ENCODE data around the gene NFATC4. TPM values are rescaled to one million over a fixed set of nuclear protein-coding genes. Genes with fewer than 3 reads are reported as not detected.
A peak's percentile ranks its signal among the peaks of the same experiment; 100 is the strongest.

NFATC4 gene
- total RNA-seq: 100 to 1,000 TPM in 2 of 4 donors, 10 to 100 TPM in 2; 58.6 to 132 (median 99.1) TPM

- TF ChIP-seq, protein P1, sequence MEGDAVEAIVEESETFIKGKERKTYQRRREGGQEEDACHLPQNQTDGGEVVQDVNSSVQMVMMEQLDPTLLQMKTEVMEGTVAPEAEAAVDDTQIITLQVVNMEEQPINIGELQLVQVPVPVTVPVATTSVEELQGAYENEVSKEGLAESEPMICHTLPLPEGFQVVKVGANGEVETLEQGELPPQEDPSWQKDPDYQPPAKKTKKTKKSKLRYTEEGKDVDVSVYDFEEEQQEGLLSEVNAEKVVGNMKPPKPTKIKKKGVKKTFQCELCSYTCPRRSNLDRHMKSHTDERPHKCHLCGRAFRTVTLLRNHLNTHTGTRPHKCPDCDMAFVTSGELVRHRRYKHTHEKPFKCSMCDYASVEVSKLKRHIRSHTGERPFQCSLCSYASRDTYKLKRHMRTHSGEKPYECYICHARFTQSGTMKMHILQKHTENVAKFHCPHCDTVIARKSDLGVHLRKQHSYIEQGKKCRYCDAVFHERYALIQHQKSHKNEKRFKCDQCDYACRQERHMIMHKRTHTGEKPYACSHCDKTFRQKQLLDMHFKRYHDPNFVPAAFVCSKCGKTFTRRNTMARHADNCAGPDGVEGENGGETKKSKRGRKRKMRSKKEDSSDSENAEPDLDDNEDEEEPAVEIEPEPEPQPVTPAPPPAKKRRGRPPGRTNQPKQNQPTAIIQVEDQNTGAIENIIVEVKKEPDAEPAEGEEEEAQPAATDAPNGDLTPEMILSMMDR (IDR thresholded peaks at IDR 0.05): no peak
- TF ChIP-seq POLR2A (IDR thresholded peaks at IDR 0.05) (peak in 1 of 2 donors; percentile 18), EP300 (IDR thresholded peaks at IDR 0.05) (peak in 1 of 2 donors; percentile 35)
- peaks cover 0 to 12% (median 0%) of the 10 kb centered on the region in 3 donors for H3K36me3 ChIP-seq
- no peaks in the 10 kb centered on the region for H3K9me3 ChIP-seq
- no peaks in the 10 kb centered on the region for H3K27me3 ChIP-seq
- peak within 1 kb of the TSS; percentile 86 to 94 (median 90) for H3K27ac ChIP-seq
- peaks cover 0 to 51% (median 11%) of the 10 kb centered on the region in 4 donors for H3K4me1 ChIP-seq
- WGBS, 2 donors: 1 to 7% methylated on average over 18 to 21 of the region's 21 CpGs
- DNase-seq (ENCODE audit: low spot score in 2 of 2): peak; percentile 63 to 91
- peak within 1 kb of the TSS; percentile 45 to 63 (median 52) for H3K4me3 ChIP-seq
Observed at GRCh38 chr14:24367514-24368211, at the start of gene NFATC4. Gene NFATC4 (plus strand): TSS chr14:24368184. CDS start chr14:24368341, 157 bp downstream.

DNA sequence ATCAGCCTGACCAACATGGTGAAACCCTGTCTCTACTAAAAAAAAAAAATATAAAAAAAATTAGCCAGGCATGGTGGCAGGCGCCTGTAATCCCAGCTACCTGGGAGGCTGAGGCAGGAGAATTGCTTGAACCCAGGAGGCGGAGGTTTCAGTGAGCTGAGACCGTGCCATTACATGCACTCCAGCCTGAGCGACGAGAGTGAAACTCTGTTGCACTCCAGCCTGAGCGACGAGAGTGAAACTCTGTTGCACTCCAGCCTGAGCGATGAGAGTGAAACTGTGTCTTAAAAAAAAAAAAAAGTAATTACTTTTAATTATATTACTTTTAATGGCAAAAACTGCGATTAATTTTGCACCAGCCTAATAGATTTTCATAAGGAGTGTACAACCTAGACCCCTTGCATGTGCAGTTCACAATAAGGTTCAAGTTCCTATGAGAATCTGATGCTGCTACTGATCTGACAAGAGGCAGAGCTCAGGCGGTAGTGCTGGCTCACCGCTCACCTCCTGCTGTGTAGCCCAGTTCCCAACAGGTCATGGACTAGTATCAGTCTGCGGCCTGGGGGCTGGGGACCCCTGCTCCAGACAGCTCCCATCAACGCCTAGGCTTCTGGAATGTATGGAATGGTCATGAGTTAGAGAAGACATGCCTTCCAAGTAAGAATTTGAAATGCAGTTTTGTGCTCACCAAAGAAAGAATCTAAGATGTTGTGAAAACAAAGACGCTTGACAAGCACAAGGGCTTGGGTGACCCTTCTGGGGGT is 46.6 kb upstream of the NFATC4 start:
- no peak overlapping the region for H3K27ac ChIP-seq
- H3K27me3 ChIP-seq: peaks cover 0 to 26% of the 10 kb centered on the region in 2 donors
- no peak overlapping the region for H3K4me3 ChIP-seq
- TF ChIP-seq EP300 (IDR thresholded peaks at IDR 0.05) (no peak), POLR2A (IDR thresholded peaks at IDR 0.05) (no peak)
- TF ChIP-seq, protein P1 (IDR thresholded peaks at IDR 0.05): no peak
- no peak for DNase-seq (ENCODE audit: low spot score in 2 of 2)
- H3K36me3 ChIP-seq: no peaks in the 10 kb centered on the region
- H3K4me1 ChIP-seq: peaks cover 0 to 11% (median 3%) of the 10 kb centered on the region in 4 donors
- 76 to 77% methylated on average over 14 of the region's 14 CpGs for WGBS, 2 donors
- no peaks in the 10 kb centered on the region for H3K9me3 ChIP-seq

GRCh38 chr14:24322672-24323071 is 45.3 kb upstream of the NFATC4 start:
- H3K27ac ChIP-seq: no peak overlapping the region
- TF ChIP-seq POLR2A (IDR thresholded peaks at IDR 0.05) (no peak), EP300 (IDR thresholded peaks at IDR 0.05) (no peak)
- TF ChIP-seq, protein P1 (IDR thresholded peaks at IDR 0.05): no peak
- WGBS, 2 donors: 64 to 67% methylated on average over 10 of the region's 10 CpGs
- no peaks in the 10 kb centered on the region for H3K9me3 ChIP-seq
- no peaks in the 10 kb centered on the region for H3K4me1 ChIP-seq
- DNase-seq (ENCODE audit: low spot score in 2 of 2): no peak
- H3K27me3 ChIP-seq: peaks cover 0 to 20% of the 10 kb centered on the region in 2 donors
- no peak overlapping the region for H3K4me3 ChIP-seq
- no peaks in the 10 kb centered on the region for H3K36me3 ChIP-seq

- Histone ChIP-seq H3K27me3 (peaks cover 0 to 20% of the 10 kb centered on the region in 2 donors), H3K4me3 (no peak overlapping the region), H3K36me3 (no peaks in the 10 kb centered on the region), H3K27ac (no peak overlapping the region), H3K9me3 (no peaks in the 10 kb centered on the region), H3K4me1 (no peaks in the 10 kb centered on the region)
- TF ChIP-seq POLR2A (IDR thresholded peaks at IDR 0.05) (no peak), EP300 (IDR thresholded peaks at IDR 0.05) (no peak)
- TF ChIP-seq, protein P1 (IDR thresholded peaks at IDR 0.05): no peak
- no peak for DNase-seq (ENCODE audit: low spot score in 2 of 2)
- WGBS, 2 donors: 43 to 61% methylated on average over 3 of the region's 3 CpGs
Observed at GRCh38 chr14:24323341-24323740, 44.6 kb upstream of the NFATC4 start.

- Histone ChIP-seq H3K4me3 (no peak overlapping the region), H3K27ac (no peak overlapping the region), H3K9me3 (no peaks in the 10 kb centered on the region), H3K4me1 (peaks cover 0 to 4% (median 0%) of the 10 kb centered on the region in 4 donors), H3K27me3 (peaks cover 0 to 16% of the 10 kb centered on the region in 2 donors), H3K36me3 (no peaks in the 10 kb centered on the region)
- 68 to 71% methylated on average over 6 of the region's 6 CpGs for WGBS, 2 donors
- TF ChIP-seq POLR2A (IDR thresholded peaks at IDR 0.05) (no peak), EP300 (IDR thresholded peaks at IDR 0.05) (no peak)
- TF ChIP-seq, protein P1 (IDR thresholded peaks at IDR 0.05): no peak
- DNase-seq (ENCODE audit: low spot score in 2 of 2): no peak
Observed at GRCh38 chr14:24324024-24324423, 44.0 kb upstream of the NFATC4 start.

Data from tibial nerve (tissue), 4 donors.